ENCODE data around the gene KCNAB3. TPM values are rescaled to one million over a fixed set of nuclear protein-coding genes. Genes with fewer than 3 reads are reported as not detected.
A peak's percentile ranks its signal among the peaks of the same experiment; 100 is the strongest.

KCNAB3 gene
- total RNA-seq, 2 donors from 2014 or later = not detected

- TF ChIP-seq CTCF (IDR thresholded peaks at IDR 0.05) = no peak
- Histone ChIP-seq H3K4me1 (ENCODE audit: control insufficient read depth in 1 of 2, low read depth in 2 of 2) (peaks cover 28 to 57% of the 10 kb centered on the region in 2 donors), H3K9me3 (no peaks in the 10 kb centered on the region), H3K36me3 (peaks cover 15% of the 10 kb centered on the region), H3K4me3 (peak overlapping the region; percentile 94), H3K27ac (peak overlapping the region; percentile 39 to 91), H3K27me3 (replicated peaks; ENCODE audit: insufficient read depth) (no peaks in the 10 kb centered on the region)
- ATAC-seq (ENCODE audit: insufficient number of reproducible peaks, low FRiP score, low read depth) (no peak), DNase-seq (ENCODE audit: low spot score) (no peak)
Observed at GRCh38 chr17:7887038-7887481, 42.6 kb downstream of the KCNAB3 start.

DNA sequence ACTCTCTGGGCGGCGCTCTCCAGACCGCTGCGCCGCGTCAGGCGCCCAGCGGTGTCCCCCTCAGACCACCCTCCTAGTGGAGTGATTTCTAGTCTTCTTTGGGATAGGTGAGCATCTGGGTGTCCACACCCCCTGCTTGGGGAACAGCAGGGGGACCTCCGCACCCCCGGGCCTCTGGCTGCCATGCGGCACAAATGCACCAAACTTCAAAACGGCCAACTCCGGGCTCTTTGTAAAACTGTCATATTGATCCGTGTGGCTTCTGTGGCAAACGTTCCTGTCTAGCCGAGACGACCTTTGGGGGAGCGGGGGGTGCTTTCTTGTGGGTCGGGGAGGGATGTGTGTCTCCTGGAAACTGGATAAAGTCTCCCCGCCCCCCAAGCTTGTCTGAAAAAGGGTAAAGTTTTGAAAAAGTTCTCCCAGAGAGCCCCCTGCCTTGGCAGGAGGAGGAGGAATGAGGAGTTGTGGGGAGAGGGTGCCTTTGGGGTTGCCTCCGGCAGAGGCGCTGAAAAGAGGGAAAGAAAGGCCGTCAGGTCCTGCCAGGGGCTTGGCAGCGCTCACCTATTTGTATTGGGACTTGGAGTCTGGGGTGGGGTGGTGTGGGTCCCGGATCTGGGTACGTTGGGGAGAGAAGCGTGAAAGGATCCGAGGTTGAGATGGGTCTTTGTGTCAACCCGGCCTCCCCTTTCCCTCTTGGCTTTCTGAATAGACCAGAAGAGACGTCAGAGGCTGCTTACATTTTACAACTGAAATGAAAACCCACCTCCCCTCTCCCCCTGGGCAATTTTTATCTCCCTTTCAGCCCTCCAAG is 43.2 kb downstream of the KCNAB3 start:
- TF ChIP-seq CTCF (IDR thresholded peaks at IDR 0.05) = no peak
- no peak for ATAC-seq (ENCODE audit: insufficient number of reproducible peaks, low FRiP score, low read depth)
- peaks cover 28 to 63% of the 10 kb centered on the region in 2 donors for H3K4me1 ChIP-seq (ENCODE audit: control insufficient read depth in 1 of 2, low read depth in 2 of 2)
- DNase-seq (ENCODE audit: low spot score) = no peak
- peak overlapping the region; percentile 94 for H3K4me3 ChIP-seq
- H3K36me3 ChIP-seq = peaks cover 10% of the 10 kb centered on the region
- H3K9me3 ChIP-seq = no peaks in the 10 kb centered on the region
- peak overlapping the region; percentile 39 to 91 for H3K27ac ChIP-seq
- H3K27me3 ChIP-seq (replicated peaks; ENCODE audit: insufficient read depth) = no peaks in the 10 kb centered on the region

GRCh38 chr17:7885367-7886226 is 44.1 kb downstream of the KCNAB3 start:
- Histone ChIP-seq H3K9me3 (no peaks in the 10 kb centered on the region), H3K4me3 (peak overlapping the region; percentile 94), H3K27me3 (replicated peaks; ENCODE audit: insufficient read depth) (no peaks in the 10 kb centered on the region), H3K36me3 (peaks cover 2% of the 10 kb centered on the region), H3K4me1 (ENCODE audit: control insufficient read depth in 1 of 2, low read depth in 2 of 2) (peaks cover 28 to 67% of the 10 kb centered on the region in 2 donors), H3K27ac (peak overlapping the region; percentile 39 to 91)
- TF ChIP-seq CTCF (IDR thresholded peaks at IDR 0.05) = no peak
- DNase-seq (ENCODE audit: low spot score) (no peak), ATAC-seq (ENCODE audit: insufficient number of reproducible peaks, low FRiP score, low read depth) (no peak)

DNA sequence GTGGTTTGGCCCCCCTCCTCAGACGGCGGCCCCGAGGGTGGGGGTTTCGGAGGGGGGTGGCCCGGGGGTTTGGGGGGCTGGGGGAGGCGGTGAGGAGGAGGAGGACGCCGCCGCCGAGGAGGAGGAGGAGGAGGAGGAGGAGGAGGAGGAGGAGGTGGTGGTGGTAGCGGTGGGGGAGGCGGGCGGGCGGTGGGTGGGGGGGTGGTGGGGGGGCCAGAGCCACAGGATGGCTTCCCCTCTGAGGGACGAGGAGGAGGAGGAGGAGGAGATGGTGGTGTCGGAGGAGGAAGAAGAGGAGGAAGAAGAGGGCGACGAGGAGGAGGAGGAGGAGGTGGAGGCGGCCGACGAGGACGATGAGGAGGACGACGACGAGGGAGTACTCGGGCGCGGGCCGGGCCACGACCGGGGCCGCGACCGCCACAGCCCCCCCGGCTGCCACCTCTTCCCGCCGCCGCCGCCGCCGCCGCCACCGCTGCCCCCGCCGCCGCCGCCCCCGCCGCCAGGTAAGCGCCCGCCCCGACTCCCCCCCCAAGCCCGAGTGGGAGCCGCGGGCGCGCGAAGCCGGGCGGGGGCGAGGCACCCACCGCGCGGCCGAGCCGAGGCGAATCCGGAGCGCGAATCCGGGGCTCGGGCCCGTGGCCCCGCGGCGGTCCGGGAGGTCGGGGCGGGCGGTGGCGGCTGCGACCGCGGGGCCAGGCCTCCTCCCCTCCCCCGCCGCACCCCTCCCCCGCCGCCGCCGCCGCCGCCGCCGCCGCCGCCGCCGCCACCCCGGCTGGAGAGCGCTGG is 44.9 kb downstream of the KCNAB3 start:
- peak overlapping the region in 1 of 2 donors; percentile 91 for H3K27ac ChIP-seq
- H3K36me3 ChIP-seq = no peaks in the 10 kb centered on the region
- H3K4me3 ChIP-seq = peak overlapping the region; percentile 94
- no peaks in the 10 kb centered on the region for H3K9me3 ChIP-seq
- H3K27me3 ChIP-seq (replicated peaks; ENCODE audit: insufficient read depth) = no peaks in the 10 kb centered on the region
- DNase-seq (ENCODE audit: low spot score) (no peak), ATAC-seq (ENCODE audit: insufficient number of reproducible peaks, low FRiP score, low read depth) (no peak)
- peaks cover 28 to 63% of the 10 kb centered on the region in 2 donors for H3K4me1 ChIP-seq (ENCODE audit: control insufficient read depth in 1 of 2, low read depth in 2 of 2)
- TF ChIP-seq CTCF (IDR thresholded peaks at IDR 0.05) = no peak

All from thoracic aorta (tissue), 2 donors.